Neuronal stem cell (in vitro differentiated cells): ENCODE results near the gene MREG.

ENCODE experiments used
- DNase-seq: peaks from one replicate; pipeline ENCODE4 v3.0.0-alpha.2; 2013; ENCODE audit warnings: low spot score
- H2AFZ ChIP-seq: one replicate; pipeline ENCODE4 v1.6.1; 2013; ENCODE audit warnings: mild to moderate bottlenecking, low read length, inconsistent platforms
- H2AK5ac ChIP-seq: 2 replicates; pipeline ENCODE4 v1.6.1; 2013; ENCODE audit warnings: low read depth, mild to moderate bottlenecking, inconsistent platforms, low read length, moderate library complexity, mixed read lengths
- H2BK120ac ChIP-seq: 2 replicates; pipeline ENCODE4 v1.6.1; 2013; ENCODE audit warnings: low read depth, mild to moderate bottlenecking, inconsistent platforms, low read length, moderate library complexity, mixed read lengths
- H2BK12ac ChIP-seq: one replicate; pipeline ENCODE4 v1.6.1; 2013; ENCODE audit warnings: low read length, inconsistent platforms
- H2BK15ac ChIP-seq: 2 replicates; pipeline ENCODE4 v1.6.1; 2013; ENCODE audit warnings: mild to moderate bottlenecking, low read length, inconsistent platforms, mixed read lengths
- H2BK5ac ChIP-seq: one replicate; pipeline ENCODE4 v1.6.1; 2013; ENCODE audit warnings: inconsistent platforms, mild to moderate bottlenecking, low read length, moderate library complexity
- H3K14ac ChIP-seq: one replicate; pipeline ENCODE4 v1.6.1; 2013; ENCODE audit warnings: low read length, inconsistent platforms
- H3K18ac ChIP-seq: 2 replicates; pipeline ENCODE4 v1.6.1; 2013; ENCODE audit warnings: low read length, inconsistent platforms
- H3K23ac ChIP-seq: 2 replicates; pipeline ENCODE4 v1.6.1; 2013; ENCODE audit warnings: low read depth, mild to moderate bottlenecking, mixed read lengths, low read length, inconsistent platforms; ENCODE audit not compliant: poor library complexity
- H3K27ac ChIP-seq: replicated peaks from 3 replicates; pipeline ENCODE4 v1.5.1; 2013; ENCODE audit warnings: low read length, inconsistent platforms
- H3K27me3 ChIP-seq, 3 experiments: 2 replicates each; pipeline ENCODE4 v1.6.1; 2013; ENCODE audit warnings: low read length in 3 of 3, mild to moderate bottlenecking in 2 of 3, inconsistent platforms in 1 of 3, low read depth in 1 of 3, mixed read lengths in 1 of 3, moderate library complexity in 1 of 3; ENCODE audit not compliant: control insufficient read depth in 3 of 3, insufficient read depth in 3 of 3
- H3K36me3 ChIP-seq, 2 donors: replicated peaks in 1 of 2; 2 replicates each; pipeline ENCODE4 v1.6.1; 2013; ENCODE audit warnings: low read length in 2 of 2; ENCODE audit not compliant: control insufficient read depth in 2 of 2, insufficient read depth in 2 of 2
- H3K4ac ChIP-seq: 2 replicates; pipeline ENCODE4 v1.6.1; 2013; ENCODE audit warnings: inconsistent platforms, mild to moderate bottlenecking, low read length, moderate library complexity
- H3K4me1 ChIP-seq, 2 donors: 1 replicate in 1 of 2; 2 replicates in 1 of 2; pipeline ENCODE4 v1.6.1; 2013; ENCODE audit warnings: low read length in 2 of 2, low read depth in 1 of 2; ENCODE audit not compliant: control insufficient read depth in 2 of 2, insufficient read depth in 1 of 2
- H3K4me2 ChIP-seq: one replicate; pipeline ENCODE4 v1.6.1; 2013; ENCODE audit warnings: mild to moderate bottlenecking, low read length, inconsistent platforms; ENCODE audit not compliant: insufficient read depth, poor library complexity, severe bottlenecking
- H3K4me3 ChIP-seq, 2 donors: 2 replicates each; pipeline ENCODE4 v1.5.1; 2013; ENCODE audit warnings: low read length in 2 of 2, mild to moderate bottlenecking in 2 of 2, inconsistent platforms in 1 of 2, moderate library complexity in 1 of 2
- H3K79me1 ChIP-seq: one replicate; pipeline ENCODE4 v1.6.1; 2013; ENCODE audit warnings: low read depth, mild to moderate bottlenecking, inconsistent platforms, low read length, moderate library complexity
- H3K9ac ChIP-seq: one replicate; pipeline ENCODE4 v1.6.1; 2013; ENCODE audit warnings: mild to moderate bottlenecking, low read depth, low read length, inconsistent platforms; ENCODE audit not compliant: poor library complexity
- H3K9me3 ChIP-seq, 2 donors: replicated peaks in 1 of 2; 2 replicates each; pipeline versions ENCODE3 to v1.6.1; 2013; ENCODE audit warnings: low read length in 2 of 2, mild to moderate bottlenecking in 2 of 2, inconsistent platforms in 1 of 2, low read depth in 1 of 2, mixed read lengths in 1 of 2, moderate library complexity in 1 of 2; ENCODE audit not compliant: control insufficient read depth in 2 of 2, insufficient read depth in 1 of 2
- H4K8ac ChIP-seq: one replicate; pipeline ENCODE4 v1.6.1; 2013; ENCODE audit warnings: low read depth, mild to moderate bottlenecking, inconsistent platforms, low read length, moderate library complexity
- H4K91ac ChIP-seq: one replicate; pipeline ENCODE4 v1.6.1; 2013; ENCODE audit warnings: low read length, low read depth, mild to moderate bottlenecking, inconsistent platforms; ENCODE audit not compliant: poor library complexity
- WGBS, 2 donors: extraction: QIAGEN DNeasy Blood & Tissue Kit; methylation state at CpG; one replicate each; pipeline ENCODE4 v1.1.7; 2013; ENCODE audit warnings: missing lambda C conversion rate in 2 of 2, mixed read lengths in 1 of 2; ENCODE audit not compliant: insufficient read length in 2 of 2, insufficient replicate concordance in 1 of 2; ENCODE audit errors: extremely low coverage in 2 of 2; 5-methylcytosine and 5-hydroxymethylcytosine counted together

Gene MREG

GRCh38 chr2:215907147-215907546, 106.2 kb downstream of the MREG start:
- Histone ChIP-seq H3K27ac (no peak overlapping the region), H2BK12ac (no peak overlapping the region), H3K23ac (no peak overlapping the region), H3K9ac (no peak overlapping the region), H2AK5ac (no peak overlapping the region), H3K9me3 (peaks cover 0 to 4% of the 10 kb centered on the region in 2 donors), H2AFZ (no peak overlapping the region), H3K4me3 (no peak overlapping the region), H3K18ac (no peak overlapping the region), H3K14ac (no peak overlapping the region), H3K27me3 (no peaks in the 10 kb centered on the region), H3K4ac (no peak overlapping the region), H3K4me2 (no peak overlapping the region), H3K79me1 (no peaks in the 10 kb centered on the region), H3K4me1 (no peaks in the 10 kb centered on the region), H2BK120ac (no peak overlapping the region), H2BK5ac (no peak overlapping the region), H3K36me3 (no peaks in the 10 kb centered on the region), H4K91ac (no peak overlapping the region), H4K8ac (no peak overlapping the region), H2BK15ac (no peak overlapping the region)
- no peak for DNase-seq
- WGBS, 2 donors = no CpG with 5 or more reads among the region's 9 CpGs

GRCh38 chr2:215906458-215906857, 106.9 kb downstream of the MREG start:
- H2BK15ac ChIP-seq = no peak overlapping the region
- H3K79me1 ChIP-seq = no peaks in the 10 kb centered on the region
- no peak overlapping the region for H2BK5ac ChIP-seq
- H3K9me3 ChIP-seq = peaks cover 0 to 4% of the 10 kb centered on the region in 2 donors
- no peak overlapping the region for H4K8ac ChIP-seq
- DNase-seq = no peak
- no peak overlapping the region for H3K27ac ChIP-seq
- H4K91ac ChIP-seq = no peak overlapping the region
- no peak overlapping the region for H3K4me3 ChIP-seq
- no peaks in the 10 kb centered on the region for H3K36me3 ChIP-seq
- H3K27me3 ChIP-seq = no peaks in the 10 kb centered on the region
- H3K4me2 ChIP-seq = no peak overlapping the region
- H3K9ac ChIP-seq = no peak overlapping the region
- H2AFZ ChIP-seq = no peak overlapping the region
- H3K4me1 ChIP-seq = no peaks in the 10 kb centered on the region
- no peak overlapping the region for H3K14ac ChIP-seq
- H3K23ac ChIP-seq = no peak overlapping the region
- no peak overlapping the region for H2BK12ac ChIP-seq
- H2AK5ac ChIP-seq = no peak overlapping the region
- H3K4ac ChIP-seq = no peak overlapping the region
- no peak overlapping the region for H2BK120ac ChIP-seq
- no peak overlapping the region for H3K18ac ChIP-seq

GRCh38 chr2:215905691-215906090, 107.7 kb downstream of the MREG start:
- H2BK5ac ChIP-seq = no peak overlapping the region
- no peak overlapping the region for H2AK5ac ChIP-seq
- H2BK120ac ChIP-seq = no peak overlapping the region
- H3K27me3 ChIP-seq = no peaks in the 10 kb centered on the region
- no peaks in the 10 kb centered on the region for H3K36me3 ChIP-seq
- no peaks in the 10 kb centered on the region for H3K79me1 ChIP-seq
- H2BK15ac ChIP-seq = no peak overlapping the region
- no peaks in the 10 kb centered on the region for H3K9me3 ChIP-seq
- H3K4me1 ChIP-seq = no peaks in the 10 kb centered on the region
- no CpG with 5 or more reads among the region's 5 CpGs for WGBS, 2 donors
- H2AFZ ChIP-seq = no peak overlapping the region
- no peak overlapping the region for H2BK12ac ChIP-seq
- no peak overlapping the region for H4K91ac ChIP-seq
- DNase-seq = no peak
- H3K23ac ChIP-seq = no peak overlapping the region
- H3K4ac ChIP-seq = no peak overlapping the region
- no peak overlapping the region for H3K14ac ChIP-seq
- no peak overlapping the region for H4K8ac ChIP-seq
- H3K4me2 ChIP-seq = no peak overlapping the region
- H3K18ac ChIP-seq = no peak overlapping the region
- no peak overlapping the region for H3K4me3 ChIP-seq
- no peak overlapping the region for H3K9ac ChIP-seq
- no peak overlapping the region for H3K27ac ChIP-seq

- Histone ChIP-seq H3K27ac (no peak overlapping the region), H2AFZ (no peak overlapping the region), H4K91ac (no peak overlapping the region), H3K18ac (no peak overlapping the region), H2BK12ac (no peak overlapping the region), H3K27me3 (no peaks in the 10 kb centered on the region), H4K8ac (no peak overlapping the region), H3K36me3 (no peaks in the 10 kb centered on the region), H2AK5ac (no peak overlapping the region), H3K4me3 (no peak overlapping the region), H2BK15ac (no peak overlapping the region), H3K9ac (no peak overlapping the region), H3K14ac (no peak overlapping the region), H3K4ac (no peak overlapping the region), H3K23ac (no peak overlapping the region), H3K79me1 (no peaks in the 10 kb centered on the region), H3K4me2 (no peak overlapping the region), H2BK120ac (no peak overlapping the region), H2BK5ac (no peak overlapping the region), H3K4me1 (no peaks in the 10 kb centered on the region), H3K9me3 (no peaks in the 10 kb centered on the region)
- no peak for DNase-seq
- no CpG with 5 or more reads among the region's 5 CpGs for WGBS, 2 donors
These were observed 109.2 kb downstream of the MREG start for GRCh38 chr2:215904101-215904500.
